ENCODE results near the gene AP1B1.

The AP1B1 gene

GRCh38 chr22:29341849-29342127 is 46.6 kb downstream of the AP1B1 start:
- H3K9me3 ChIP-seq (ENCODE audit: insufficient read depth, low read length), result no peaks in the 10 kb centered on the region

DNA sequence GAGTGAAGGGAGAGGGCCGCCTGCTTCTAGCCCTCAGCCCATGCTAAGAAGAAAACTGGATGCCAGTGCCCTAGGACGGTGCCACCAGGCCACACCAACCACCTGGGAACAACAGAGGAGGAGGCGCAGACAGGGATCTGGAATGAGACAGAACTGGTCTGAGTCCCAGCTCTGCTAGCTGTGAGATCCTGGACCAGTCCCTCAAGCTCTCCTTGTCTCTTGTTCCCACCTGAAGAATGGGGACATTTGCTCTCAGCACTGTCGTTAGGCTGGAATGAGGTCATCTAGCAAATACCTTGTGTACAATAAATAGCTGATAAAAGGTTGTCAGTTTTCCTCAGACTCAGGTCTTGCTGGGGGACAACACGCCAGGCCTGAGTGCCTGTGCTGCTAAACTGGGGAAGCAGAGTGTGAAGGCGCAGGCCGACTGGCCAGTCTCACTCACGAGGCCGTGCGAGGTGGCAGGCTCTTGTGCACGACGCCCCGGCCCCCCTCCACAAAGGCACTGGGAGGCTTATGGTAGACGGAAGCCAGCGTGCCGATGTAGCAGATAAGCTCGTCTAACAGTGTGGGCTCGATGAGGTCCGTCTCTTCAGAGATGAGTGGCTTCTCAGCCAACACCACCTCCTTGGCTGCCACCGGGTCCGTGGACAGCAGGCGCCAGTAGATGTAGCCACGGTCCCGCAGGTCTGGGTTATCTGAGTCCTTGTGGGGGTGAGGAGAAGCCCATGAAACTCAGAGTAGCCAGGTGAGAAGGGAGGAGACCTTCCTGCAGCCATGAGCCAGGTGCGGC is 47.1 kb downstream of the AP1B1 start:
- Histone ChIP-seq H3K36me3 (replicated peaks; ENCODE audit: low read depth, low read length) (peaks cover 69% of the 10 kb centered on the region), H3K27me3 (ENCODE audit: low read depth, low read length) (no peaks in the 10 kb centered on the region), H3K79me2 (ENCODE audit: low read length) (no peaks in the 10 kb centered on the region), H3K4me1 (ENCODE audit: low read length) (no peaks in the 10 kb centered on the region), H3K9me3 (ENCODE audit: insufficient read depth, low read length) (no peaks in the 10 kb centered on the region), H3K9ac (ENCODE audit: low read length) (no peak overlapping the region), H3K4me2 (ENCODE audit: low read length) (no peak overlapping the region), H3K27ac (ENCODE audit: low read length) (no peak overlapping the region), H2AFZ (ENCODE audit: low read depth, low read length) (no peak overlapping the region), H3K4me3 (ENCODE audit: low read length) (no peak overlapping the region), H4K20me1 (ENCODE audit: insufficient read depth, low read length) (0 out of 2 replicates have a peak, but pooled peaks cover 3% of the 10 kb centered on the region)
- no peak for TF ChIP-seq EZH2phosphoT487 (IDR thresholded peaks at IDR 0.05; ENCODE audit: low read depth)
- no peak for TF ChIP-seq CTCF (IDR thresholded peaks at IDR 0.05; ENCODE audit: low read depth, low read length)

More at GRCh38 chr22:29341849-29342127, 46.6 kb downstream of the AP1B1 start:
- TF ChIP-seq CTCF (IDR thresholded peaks at IDR 0.05; ENCODE audit: low read depth, low read length) (no peak), EZH2phosphoT487 (IDR thresholded peaks at IDR 0.05; ENCODE audit: low read depth) (no peak)
- H3K27me3 ChIP-seq (ENCODE audit: low read depth, low read length), result no peaks in the 10 kb centered on the region
- H4K20me1 ChIP-seq (ENCODE audit: insufficient read depth, low read length), result 0 out of 2 replicates have a peak, but pooled peaks cover 3% of the 10 kb centered on the region
- no peaks in the 10 kb centered on the region for H3K79me2 ChIP-seq (ENCODE audit: low read length)
- no peak overlapping the region for H2AFZ ChIP-seq (ENCODE audit: low read depth, low read length)
- H3K36me3 ChIP-seq (replicated peaks; ENCODE audit: low read depth, low read length), result peaks cover 72% of the 10 kb centered on the region
- H3K4me2 ChIP-seq (ENCODE audit: low read length), result no peak overlapping the region
- no peak overlapping the region for H3K27ac ChIP-seq (ENCODE audit: low read length)
- H3K9ac ChIP-seq (ENCODE audit: low read length), result no peak overlapping the region
- H3K4me3 ChIP-seq (ENCODE audit: low read length), result no peak overlapping the region
- no peaks in the 10 kb centered on the region for H3K4me1 ChIP-seq (ENCODE audit: low read length)

- no peaks in the 10 kb centered on the region for H3K4me1 ChIP-seq (ENCODE audit: low read length)
- no peak overlapping the region for H2AFZ ChIP-seq (ENCODE audit: low read depth, low read length)
- H3K4me3 ChIP-seq (ENCODE audit: low read length), result no peak overlapping the region
- peaks cover 70% of the 10 kb centered on the region for H3K36me3 ChIP-seq (replicated peaks; ENCODE audit: low read depth, low read length)
- 0 out of 2 replicates have a peak, but pooled peaks cover 3% of the 10 kb centered on the region for H4K20me1 ChIP-seq (ENCODE audit: insufficient read depth, low read length)
- no peak for TF ChIP-seq CTCF (IDR thresholded peaks at IDR 0.05; ENCODE audit: low read depth, low read length)
- no peak for TF ChIP-seq EZH2phosphoT487 (IDR thresholded peaks at IDR 0.05; ENCODE audit: low read depth)
- H3K79me2 ChIP-seq (ENCODE audit: low read length), result no peaks in the 10 kb centered on the region
- H3K9ac ChIP-seq (ENCODE audit: low read length), result no peak overlapping the region
- H3K9me3 ChIP-seq (ENCODE audit: insufficient read depth, low read length), result no peaks in the 10 kb centered on the region
- no peak overlapping the region for H3K4me2 ChIP-seq (ENCODE audit: low read length)
- no peak overlapping the region for H3K27ac ChIP-seq (ENCODE audit: low read length)
- no peaks in the 10 kb centered on the region for H3K27me3 ChIP-seq (ENCODE audit: low read depth, low read length)
These were observed 47.8 kb downstream of the AP1B1 start for GRCh38 chr22:29340566-29340965.

DNA sequence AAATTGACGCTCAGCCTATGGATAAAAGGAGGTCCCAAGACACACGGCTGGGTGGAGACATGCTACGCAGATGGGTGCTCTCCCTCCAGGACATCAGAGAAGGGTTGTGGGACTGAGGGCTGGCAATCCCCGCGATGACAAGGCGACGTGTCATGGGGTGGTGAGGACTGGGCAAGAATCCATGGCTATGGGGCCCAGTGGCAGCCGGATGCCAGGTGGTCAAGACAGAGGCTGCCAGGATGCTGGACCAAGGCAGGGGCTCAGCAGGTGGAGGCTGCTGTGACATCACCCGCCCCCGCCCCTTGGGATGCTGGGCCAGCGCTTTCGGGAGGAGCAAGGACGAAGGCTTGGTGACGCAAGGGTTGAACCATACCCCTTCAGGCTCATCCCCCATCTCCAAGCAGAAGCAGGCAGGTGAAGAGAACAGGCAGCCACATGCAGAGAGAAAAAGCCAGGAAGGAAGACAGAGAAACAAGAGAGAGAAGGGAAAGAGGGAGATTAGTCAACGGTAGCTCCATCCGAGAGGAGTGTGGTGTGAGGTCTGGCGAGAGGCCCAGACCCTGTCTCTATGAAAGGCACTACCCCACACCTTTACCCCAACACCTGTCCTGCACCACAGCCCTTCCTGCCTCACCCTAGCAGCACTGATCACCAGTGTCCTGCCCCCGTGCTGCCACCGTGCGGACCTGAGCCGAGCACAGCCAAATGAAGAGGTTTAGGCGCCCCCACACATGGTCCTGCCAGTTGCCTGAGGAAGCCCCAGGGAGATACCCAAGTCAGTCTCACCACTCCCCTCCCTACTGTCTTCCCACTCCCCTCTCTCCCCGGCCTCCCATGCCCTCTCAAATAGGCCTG is 48.8 kb downstream of the AP1B1 start:
- peaks cover 72% of the 10 kb centered on the region for H3K36me3 ChIP-seq (replicated peaks; ENCODE audit: low read depth, low read length)
- no peak overlapping the region for H3K4me3 ChIP-seq (ENCODE audit: low read length)
- no peak overlapping the region for H3K4me2 ChIP-seq (ENCODE audit: low read length)
- no peaks in the 10 kb centered on the region for H3K27me3 ChIP-seq (ENCODE audit: low read depth, low read length)
- no peak overlapping the region for H3K9ac ChIP-seq (ENCODE audit: low read length)
- TF ChIP-seq CTCF (IDR thresholded peaks at IDR 0.05; ENCODE audit: low read depth, low read length) (no peak), EZH2phosphoT487 (IDR thresholded peaks at IDR 0.05; ENCODE audit: low read depth) (no peak)
- no peaks in the 10 kb centered on the region for H3K79me2 ChIP-seq (ENCODE audit: low read length)
- H3K9me3 ChIP-seq (ENCODE audit: insufficient read depth, low read length), result no peaks in the 10 kb centered on the region
- H3K27ac ChIP-seq (ENCODE audit: low read length), result no peak overlapping the region
- H3K4me1 ChIP-seq (ENCODE audit: low read length), result no peaks in the 10 kb centered on the region
- 0 out of 2 replicates have a peak, but pooled peaks cover 3% of the 10 kb centered on the region for H4K20me1 ChIP-seq (ENCODE audit: insufficient read depth, low read length)
- no peak overlapping the region for H2AFZ ChIP-seq (ENCODE audit: low read depth, low read length)

All from OCI-LY3 (cell line).